BLaER1 (cell line): ENCODE results near the gene CTSO.
"Not testable (repeated sequence)": the region's sequence is repeated elsewhere in the genome, so short reads cannot be mapped to it uniquely, and the experiment has no call there.

Experiments
- H3K27ac ChIP-seq: shearing (Covaris generic); formaldehyde crosslinking; 2 replicates; pipeline ENCODE4 v1.8.1; 2022
- H3K27me3 ChIP-seq: shearing (Covaris generic); formaldehyde crosslinking; 2 replicates; pipeline ENCODE4 v1.8.1; 2022
- H3K36me3 ChIP-seq: shearing (Covaris generic); formaldehyde crosslinking; 2 replicates; pipeline ENCODE4 v1.8.1; 2022
- H3K4me1 ChIP-seq: shearing (Covaris generic); formaldehyde crosslinking; 2 replicates; pipeline ENCODE4 v1.8.1; 2022
- H3K4me2 ChIP-seq: shearing (Covaris generic); formaldehyde crosslinking; 2 replicates; pipeline ENCODE4 v1.8.1; 2022
- H3K4me3 ChIP-seq: shearing (Covaris generic); formaldehyde crosslinking; 2 replicates; pipeline ENCODE4 v1.8.1; 2022
- H3K9ac ChIP-seq: shearing (Covaris generic); formaldehyde crosslinking; 2 replicates; pipeline ENCODE4 v1.8.1; 2022
- H3K9me3 ChIP-seq: shearing (Covaris generic); formaldehyde crosslinking; 2 replicates; pipeline ENCODE4 v1.8.1; 2022
- H4K20me1 ChIP-seq: shearing (Covaris generic); formaldehyde crosslinking; 2 replicates; pipeline ENCODE4 v1.8.1; 2022
- Cebpa-rat ChIP-seq: shearing (Covaris generic); IDR thresholded peaks from 2 replicates; pipeline ENCODE4 v1.8.1; 2022

Gene CTSO

DNA sequence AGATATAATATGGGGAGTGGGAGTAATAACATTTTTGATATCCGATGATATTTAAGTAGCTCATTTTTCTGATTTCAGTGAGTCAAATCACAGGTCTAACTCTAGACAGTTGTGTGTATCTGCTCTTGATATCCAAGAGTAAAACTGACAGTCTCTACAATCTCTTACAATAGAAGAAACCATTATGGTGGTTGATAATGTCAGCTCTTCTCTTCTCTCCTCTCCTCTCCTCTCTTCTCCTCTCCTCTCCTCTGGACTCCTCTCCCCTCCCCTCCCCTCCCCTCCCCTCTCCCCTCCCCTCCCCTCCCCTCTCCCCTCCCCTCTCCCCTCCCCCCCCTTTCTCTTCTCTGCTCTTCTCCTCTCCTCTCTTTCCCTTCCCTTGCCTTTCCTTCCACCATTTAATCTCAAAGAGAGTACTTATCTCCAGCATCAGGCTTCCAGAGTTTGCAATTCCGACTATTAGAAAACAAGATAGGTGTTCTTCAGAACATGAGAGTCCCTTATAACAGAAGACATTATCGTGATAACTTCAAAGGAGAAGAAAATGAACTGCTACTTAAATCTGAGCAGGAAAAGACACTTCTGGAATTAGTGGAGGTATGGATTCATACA, 43.9 kb downstream of the CTSO start:
- Histone ChIP-seq H3K4me3 (no peak overlapping the region), H3K9ac (no peak overlapping the region), H3K9me3 (no peaks in the 10 kb centered on the region), H4K20me1 (no peaks in the 10 kb centered on the region), H3K4me1 (peaks cover 8% of the 10 kb centered on the region), H3K4me2 (no peak overlapping the region), H3K36me3 (no peaks in the 10 kb centered on the region), H3K27me3 (no peaks in the 10 kb centered on the region), H3K27ac (no peak overlapping the region)
- no peak for TF ChIP-seq Cebpa-rat

DNA sequence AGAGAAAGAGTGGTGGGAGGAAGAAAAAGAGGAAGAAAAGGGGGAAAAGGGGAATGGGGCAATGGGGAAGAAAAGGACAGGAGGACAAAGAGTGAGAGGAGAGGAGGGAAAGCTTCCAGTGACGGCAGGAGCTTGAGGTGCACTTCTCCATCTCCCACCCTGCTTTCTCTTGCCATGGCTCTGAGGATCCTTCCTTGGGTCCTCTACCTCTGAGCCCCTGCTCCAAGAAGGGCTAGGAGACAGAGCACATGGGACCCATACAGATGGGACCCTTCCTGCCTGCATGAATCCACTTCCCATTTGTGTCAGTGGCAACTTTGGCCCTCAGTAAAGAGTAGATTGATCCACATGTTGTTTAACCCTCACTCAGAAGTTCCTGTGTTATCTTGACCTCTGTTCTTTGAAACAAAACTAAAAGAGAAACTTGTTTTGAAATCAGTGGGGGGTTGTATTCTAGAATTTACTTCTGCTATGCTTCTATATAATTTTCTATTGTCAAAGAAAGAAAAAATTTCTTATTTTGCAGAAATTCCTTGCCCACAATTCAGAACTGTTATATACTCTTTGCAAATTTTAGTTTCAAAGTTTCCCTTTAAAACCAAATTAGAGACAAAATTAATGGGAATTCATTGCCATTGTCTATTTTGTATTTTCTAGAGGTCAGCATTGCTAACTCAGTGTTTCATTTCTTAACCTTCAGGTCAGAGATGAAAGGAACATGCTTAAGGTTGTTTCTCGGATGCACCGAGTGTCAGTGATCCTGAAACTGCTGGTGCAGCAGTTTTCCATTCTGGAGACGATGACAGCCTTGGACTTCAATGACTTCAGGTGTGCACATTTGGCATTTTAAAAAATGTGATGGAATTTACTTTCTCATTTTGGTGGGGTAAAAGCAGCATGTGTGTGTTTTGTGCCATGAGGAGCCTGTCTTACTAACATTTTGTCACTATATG, 45.2 kb downstream of the CTSO start:
- Histone ChIP-seq H3K4me1 (peaks cover 8% of the 10 kb centered on the region), H4K20me1 (no peaks in the 10 kb centered on the region), H3K9me3 (no peaks in the 10 kb centered on the region), H3K4me3 (no peak overlapping the region), H3K9ac (no peak overlapping the region), H3K27ac (no peak overlapping the region), H3K27me3 (no peaks in the 10 kb centered on the region), H3K36me3 (no peaks in the 10 kb centered on the region), H3K4me2 (no peak overlapping the region)
- TF ChIP-seq Cebpa-rat: no peak

DNA sequence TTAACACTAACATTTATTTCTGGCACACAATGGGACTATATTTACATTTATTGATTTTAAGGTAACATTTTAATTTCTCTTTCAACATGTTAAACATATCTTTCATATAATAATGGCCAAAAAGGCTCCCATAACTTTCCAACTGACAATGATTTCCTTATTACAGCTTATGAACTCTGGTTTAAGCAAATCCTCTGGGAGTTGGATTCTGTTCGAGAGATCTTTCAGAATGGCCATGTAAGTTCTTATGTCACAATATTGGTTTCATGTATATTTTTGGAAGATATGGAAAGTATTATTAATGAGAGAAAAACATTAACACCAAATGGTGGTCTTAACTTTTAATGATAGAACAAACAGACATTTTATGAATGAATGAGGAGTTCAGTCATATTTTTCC, 46.1 kb downstream of the CTSO start:
- Histone ChIP-seq H3K27ac (no peak overlapping the region), H4K20me1 (no peaks in the 10 kb centered on the region), H3K4me2 (no peak overlapping the region), H3K9ac (no peak overlapping the region), H3K36me3 (no peaks in the 10 kb centered on the region), H3K27me3 (no peaks in the 10 kb centered on the region), H3K4me1 (peaks cover 8% of the 10 kb centered on the region), H3K9me3 (no peaks in the 10 kb centered on the region), H3K4me3 (no peak overlapping the region)
- TF ChIP-seq Cebpa-rat: no peak

DNA sequence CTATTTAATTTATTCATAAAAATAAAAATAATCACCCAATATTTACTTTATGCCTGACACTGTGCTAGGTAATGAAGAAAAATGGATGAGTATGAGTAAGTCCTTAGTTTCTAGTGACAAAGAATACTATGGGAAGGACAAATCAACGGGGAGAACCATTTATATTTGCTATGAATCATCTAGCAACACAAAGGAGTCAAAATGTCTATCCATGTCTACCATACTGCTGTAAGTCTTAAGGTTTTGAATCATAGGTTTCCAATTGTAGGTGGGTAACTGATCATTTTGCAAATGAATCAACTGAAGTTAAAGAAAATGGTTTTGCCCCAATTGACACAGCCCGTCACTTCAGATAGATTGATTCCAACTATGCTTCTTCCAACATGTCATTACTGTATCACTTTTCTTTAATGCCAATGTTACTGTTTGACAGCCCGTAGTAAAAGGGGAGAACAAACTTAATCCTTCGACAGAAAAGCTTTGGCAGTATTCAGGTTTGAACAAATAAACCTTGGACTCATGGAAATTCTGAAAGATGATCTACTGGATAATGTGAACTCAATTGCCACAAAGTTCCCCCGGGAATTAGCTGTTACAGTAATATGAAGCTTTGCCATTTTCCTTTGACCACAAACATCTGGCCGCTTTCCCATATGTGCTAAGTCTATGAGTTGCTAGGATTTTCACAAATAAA, 47.0 kb downstream of the CTSO start:
- H3K9ac ChIP-seq: no peak overlapping the region
- no peaks in the 10 kb centered on the region for H4K20me1 ChIP-seq
- peak overlapping the region; percentile 31 for H3K4me2 ChIP-seq
- no peak for TF ChIP-seq Cebpa-rat
- no peaks in the 10 kb centered on the region for H3K36me3 ChIP-seq
- H3K9me3 ChIP-seq: no peaks in the 10 kb centered on the region
- no peak overlapping the region for H3K4me3 ChIP-seq
- H3K27ac ChIP-seq: no peak overlapping the region
- peaks cover 8% of the 10 kb centered on the region for H3K4me1 ChIP-seq
- no peaks in the 10 kb centered on the region for H3K27me3 ChIP-seq

- H3K27me3 ChIP-seq: no peaks in the 10 kb centered on the region
- H3K9ac ChIP-seq: no peak overlapping the region
- H4K20me1 ChIP-seq: no peaks in the 10 kb centered on the region
- H3K4me1 ChIP-seq: peaks cover 8% of the 10 kb centered on the region
- no peak overlapping the region for H3K4me2 ChIP-seq
- no peak overlapping the region for H3K27ac ChIP-seq
- TF ChIP-seq Cebpa-rat: no peak
- no peaks in the 10 kb centered on the region for H3K36me3 ChIP-seq
- no peaks in the 10 kb centered on the region for H3K9me3 ChIP-seq
- H3K4me3 ChIP-seq: no peak overlapping the region
These were observed 49.3 kb downstream of the CTSO start for GRCh38 chr4:155904331-155904730.

DNA sequence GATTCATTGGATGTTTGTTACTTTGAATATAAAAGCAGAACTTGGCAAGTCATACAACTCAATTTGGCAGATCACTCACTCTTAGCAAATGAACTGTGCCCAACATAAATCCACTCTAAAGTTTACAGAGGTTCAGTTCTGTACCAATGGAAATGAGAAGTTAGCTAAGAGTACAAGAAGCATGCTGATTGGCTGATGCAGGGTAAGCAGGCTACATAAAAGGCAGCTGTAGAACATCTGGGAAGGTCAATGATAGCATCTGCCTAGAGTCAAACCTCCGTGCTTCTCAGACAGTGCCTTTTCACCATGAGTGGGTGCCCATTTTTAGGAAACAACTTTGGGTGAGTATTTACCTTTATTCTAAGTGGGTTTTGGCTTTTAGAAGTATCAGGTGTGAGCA, 50.2 kb downstream of the CTSO start, which contains the start of gene TDO2:
Gene TDO2 (plus strand): TSS at position 244 of the 400 bp plus-strand sequence. CDS start 63 bp downstream, at position 307.
- H4K20me1 ChIP-seq: no peaks in the 10 kb centered on the region
- H3K4me3 ChIP-seq: no peak within 1 kb of the TSS
- H3K9ac ChIP-seq: no peak within 1 kb of the TSS
- H3K4me2 ChIP-seq: no peak within 1 kb of the TSS
- H3K36me3 ChIP-seq: no peaks in the 10 kb centered on the region
- no peak within 1 kb of the TSS for H3K27ac ChIP-seq
- no peak for TF ChIP-seq Cebpa-rat
- no peaks in the 10 kb centered on the region for H3K27me3 ChIP-seq
- H3K9me3 ChIP-seq: no peaks in the 10 kb centered on the region
- H3K4me1 ChIP-seq: peaks cover 8% of the 10 kb centered on the region

GRCh38 chr4:155901013-155901412, 52.7 kb downstream of the CTSO start:
- Histone ChIP-seq H4K20me1 (no peaks in the 10 kb centered on the region), H3K4me3 (no peak overlapping the region), H3K4me2 (no peak overlapping the region), H3K27ac (no peak overlapping the region), H3K9me3 (no peaks in the 10 kb centered on the region), H3K36me3 (no peaks in the 10 kb centered on the region), H3K4me1 (no peaks in the 10 kb centered on the region), H3K27me3 (no peaks in the 10 kb centered on the region), H3K9ac (no peak overlapping the region)
- no peak for TF ChIP-seq Cebpa-rat

- Histone ChIP-seq H3K9me3 (no peaks in the 10 kb centered on the region), H3K4me2 (no peak overlapping the region), H4K20me1 (no peaks in the 10 kb centered on the region), H3K9ac (no peak overlapping the region), H3K36me3 (no peaks in the 10 kb centered on the region), H3K4me3 (no peak overlapping the region), H3K4me1 (no peaks in the 10 kb centered on the region), H3K27me3 (no peaks in the 10 kb centered on the region), H3K27ac (no peak overlapping the region)
- no peak for TF ChIP-seq Cebpa-rat
These were observed 53.3 kb downstream of the CTSO start for GRCh38 chr4:155900381-155900780.

DNA sequence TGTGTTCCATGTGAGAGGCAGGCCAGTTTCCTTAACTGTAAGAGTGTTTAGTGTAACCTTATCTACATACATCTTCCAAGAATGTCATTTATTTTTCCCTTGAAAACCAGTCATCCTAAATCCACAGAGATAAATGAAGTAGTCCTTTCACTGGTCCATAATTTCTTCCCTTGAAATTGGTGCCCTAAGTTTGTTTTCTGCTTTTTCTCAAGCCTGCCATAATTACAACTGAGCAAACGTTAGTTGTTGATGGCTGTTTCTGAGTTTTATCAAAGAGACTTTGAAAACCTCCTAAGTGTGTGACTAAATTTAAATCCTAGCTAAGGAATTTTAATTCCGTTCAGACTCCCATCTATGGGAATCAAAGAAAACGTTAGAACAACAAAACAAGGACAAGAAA, 53.8 kb downstream of the CTSO start:
- Histone ChIP-seq H3K9ac (no peak overlapping the region), H3K4me3 (no peak overlapping the region), H4K20me1 (no peaks in the 10 kb centered on the region), H3K4me1 (no peaks in the 10 kb centered on the region), H3K4me2 (no peak overlapping the region), H3K27ac (no peak overlapping the region), H3K27me3 (no peaks in the 10 kb centered on the region), H3K9me3 (no peaks in the 10 kb centered on the region), H3K36me3 (no peaks in the 10 kb centered on the region)
- TF ChIP-seq Cebpa-rat: no peak

- not testable (repeated sequence) for H4K20me1 ChIP-seq, H3K36me3 ChIP-seq, H3K4me1 ChIP-seq, H3K4me3 ChIP-seq, H3K9me3 ChIP-seq, H3K27me3 ChIP-seq, H3K9ac ChIP-seq, H3K4me2 ChIP-seq, H3K27ac ChIP-seq
These were observed 55.3 kb downstream of the CTSO start for GRCh38 chr4:155898371-155898770.
